ENCODE measurements around the gene LCN12.

LCN12 gene

DNA sequence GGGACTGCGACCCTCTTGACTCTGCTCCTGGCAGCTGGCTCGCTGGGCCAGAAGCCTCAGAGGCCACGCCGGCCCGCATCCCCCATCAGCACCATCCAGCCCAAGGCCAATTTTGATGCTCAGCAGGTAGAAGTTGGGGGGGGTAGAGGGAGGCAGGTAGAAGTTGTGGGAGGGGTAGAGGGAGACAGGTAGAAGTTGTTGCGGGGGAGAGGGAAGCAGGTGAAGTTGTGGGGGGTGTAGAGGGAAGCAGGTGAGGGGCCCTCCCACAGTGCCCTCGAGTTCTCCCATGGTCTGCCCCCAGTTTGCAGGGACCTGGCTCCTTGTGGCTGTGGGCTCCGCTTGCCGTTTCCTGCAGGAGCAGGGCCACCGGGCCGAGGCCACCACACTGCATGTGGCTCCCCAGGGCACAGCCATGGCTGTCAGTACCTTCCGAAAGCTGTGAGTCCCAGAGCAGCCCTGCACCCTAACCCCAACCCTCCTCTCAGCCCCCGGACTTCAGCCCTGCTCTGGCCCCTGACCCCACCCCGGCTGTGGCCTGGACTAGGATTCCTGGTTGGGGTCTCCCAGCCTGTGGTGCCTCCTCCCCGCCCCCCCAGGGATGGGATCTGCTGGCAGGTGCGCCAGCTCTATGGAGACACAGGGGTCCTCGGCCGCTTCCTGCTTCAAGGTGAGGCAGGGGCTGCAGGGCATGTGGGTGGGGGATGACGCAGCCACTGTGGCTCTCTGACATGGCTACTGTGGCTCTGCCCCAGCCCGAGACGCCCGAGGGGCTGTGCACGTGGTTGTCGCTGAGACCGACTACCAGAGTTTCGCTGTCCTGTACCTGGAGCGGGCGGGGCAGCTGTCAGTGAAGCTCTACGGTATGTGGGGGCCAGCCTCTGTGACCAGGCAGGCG lies 6.5 kb upstream of the LCN12 start:
- no peak for DNase-seq

DNA sequence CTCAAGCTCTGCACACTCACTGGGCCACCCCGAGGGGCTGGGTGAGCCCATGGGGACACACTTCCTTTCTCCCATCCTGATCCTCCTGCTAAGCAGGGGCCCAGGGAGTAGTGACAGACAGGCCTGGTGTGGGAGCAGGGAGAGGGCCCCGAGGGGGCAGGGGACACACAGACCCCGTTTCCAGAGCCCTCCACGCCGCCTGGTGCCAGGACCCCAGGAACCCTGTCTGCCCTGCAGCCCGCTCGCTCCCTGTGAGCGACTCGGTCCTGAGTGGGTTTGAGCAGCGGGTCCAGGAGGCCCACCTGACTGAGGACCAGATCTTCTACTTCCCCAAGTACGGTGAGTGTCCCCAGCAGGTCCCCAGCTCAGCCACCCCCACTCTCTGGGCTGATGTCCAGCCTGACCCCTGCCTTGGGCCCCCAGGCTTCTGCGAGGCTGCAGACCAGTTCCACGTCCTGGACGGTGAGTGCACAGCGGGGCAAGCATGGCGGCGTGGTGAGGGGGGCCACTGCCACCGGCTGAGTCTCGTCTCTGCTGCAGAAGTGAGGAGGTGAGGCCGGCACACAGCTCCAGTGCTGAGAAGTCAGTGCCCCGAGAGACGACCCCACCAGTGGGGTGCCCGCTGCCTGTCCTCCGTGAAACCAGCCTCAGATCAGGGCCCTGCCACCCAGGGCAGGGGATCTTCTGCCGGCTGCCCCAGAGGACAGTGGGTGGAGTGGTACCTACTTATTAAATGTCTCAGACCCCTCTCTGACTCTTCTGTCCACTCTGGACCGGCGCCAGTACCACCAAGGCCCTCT lies 5.6 kb upstream of the LCN12 start:
- DNase-seq = no peak

DNA sequence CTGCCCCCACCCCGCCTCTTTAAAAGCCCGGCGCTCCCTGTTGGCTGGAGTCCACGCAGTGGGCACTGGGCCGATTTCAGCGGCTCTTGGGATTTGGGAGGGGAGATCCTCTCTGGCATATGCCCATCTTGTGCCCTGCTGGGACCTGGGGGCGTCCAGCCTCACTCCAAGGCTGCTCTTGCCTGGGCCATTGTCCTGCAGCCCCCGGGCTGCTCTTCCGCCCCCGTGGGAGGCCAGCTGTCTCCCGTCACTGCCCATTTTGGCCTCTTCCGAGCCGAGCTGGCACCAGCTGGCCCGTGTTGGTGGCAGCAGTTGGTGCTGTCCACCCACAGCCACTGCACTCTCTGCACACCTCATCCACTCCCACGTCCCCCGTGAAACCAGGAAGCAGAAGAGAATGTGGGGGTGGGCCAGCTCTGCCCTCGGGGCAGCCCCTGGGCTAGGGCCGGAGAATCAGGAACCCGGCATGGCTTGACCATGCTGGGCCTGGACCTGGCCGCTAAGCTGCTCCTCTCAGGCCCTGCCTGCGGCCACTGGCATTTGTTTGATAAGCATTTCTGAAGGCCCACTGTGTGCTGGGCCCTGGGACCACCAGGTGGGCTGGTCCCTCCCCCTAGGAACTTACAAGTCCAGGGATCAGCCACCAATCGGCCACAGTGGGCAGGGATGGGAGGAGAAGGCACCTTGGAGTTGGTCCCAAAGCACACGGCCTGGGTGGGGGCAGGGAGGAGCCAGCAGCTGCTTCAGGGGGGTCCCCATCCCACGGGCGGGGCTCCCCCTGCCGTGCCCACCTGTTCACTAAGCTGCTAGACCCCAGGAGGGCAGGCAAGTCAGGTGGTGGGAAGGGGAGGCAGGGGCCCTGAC lies 4.8 kb upstream of the LCN12 start:
- no peak for DNase-seq

DNA sequence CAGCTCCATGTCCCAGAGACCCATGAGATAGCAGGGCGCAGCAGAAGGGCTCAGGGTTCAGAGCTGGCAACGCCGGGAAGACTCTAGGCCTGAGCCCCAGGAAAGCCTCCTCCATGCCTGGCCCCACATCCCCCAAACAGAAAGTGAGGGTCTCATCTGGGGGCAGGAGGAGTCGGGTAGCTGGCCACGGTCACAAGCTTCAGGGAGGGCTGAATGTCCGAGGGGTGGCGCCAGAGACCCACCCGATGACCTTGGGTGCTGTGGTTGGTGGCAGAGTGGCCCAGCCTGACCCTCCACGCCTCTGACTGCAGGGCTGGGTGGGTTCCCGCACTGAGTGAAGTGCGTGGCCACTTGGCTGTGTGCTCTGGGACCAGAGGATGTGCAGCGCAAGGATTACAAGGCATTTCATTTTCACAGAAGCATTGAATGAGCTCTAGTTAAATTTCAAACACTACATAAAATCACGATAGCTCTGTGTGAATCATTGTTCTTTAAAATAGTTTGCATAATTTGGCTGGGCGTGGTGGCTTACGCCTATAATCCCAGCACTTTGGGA lies 4.0 kb upstream of the LCN12 start:
- DNase-seq = peak; percentile 34

DNA sequence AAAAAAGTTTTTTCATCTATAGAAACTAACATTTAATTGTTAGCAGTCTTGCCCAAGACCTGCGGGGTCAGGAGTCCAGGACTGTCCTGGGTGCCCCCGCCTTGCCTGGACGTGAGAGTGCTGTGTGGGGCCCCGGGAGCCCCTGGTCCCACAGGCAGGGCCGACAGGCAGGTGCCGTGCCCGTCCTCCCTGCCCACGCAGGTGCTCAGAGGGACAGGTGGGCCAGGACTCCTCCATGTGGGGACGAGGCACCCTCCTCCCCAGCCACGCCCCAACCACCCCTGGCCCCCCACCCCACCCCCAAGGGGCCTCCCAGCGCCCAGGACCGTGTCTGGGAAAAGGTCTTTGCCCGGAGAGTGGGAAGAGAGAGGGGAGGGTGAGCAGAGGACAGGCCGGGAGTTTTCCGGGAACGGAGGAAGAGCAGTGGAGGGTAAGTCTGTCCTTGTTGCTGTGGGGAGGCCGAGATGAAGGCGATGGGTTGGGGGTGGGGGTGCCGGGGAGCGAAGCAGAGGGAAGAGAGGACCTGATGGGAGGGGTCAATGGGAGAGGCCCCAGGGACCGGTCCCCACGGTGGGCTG lies 2.7 kb upstream of the LCN12 start:
- DNase-seq = no peak

DNA sequence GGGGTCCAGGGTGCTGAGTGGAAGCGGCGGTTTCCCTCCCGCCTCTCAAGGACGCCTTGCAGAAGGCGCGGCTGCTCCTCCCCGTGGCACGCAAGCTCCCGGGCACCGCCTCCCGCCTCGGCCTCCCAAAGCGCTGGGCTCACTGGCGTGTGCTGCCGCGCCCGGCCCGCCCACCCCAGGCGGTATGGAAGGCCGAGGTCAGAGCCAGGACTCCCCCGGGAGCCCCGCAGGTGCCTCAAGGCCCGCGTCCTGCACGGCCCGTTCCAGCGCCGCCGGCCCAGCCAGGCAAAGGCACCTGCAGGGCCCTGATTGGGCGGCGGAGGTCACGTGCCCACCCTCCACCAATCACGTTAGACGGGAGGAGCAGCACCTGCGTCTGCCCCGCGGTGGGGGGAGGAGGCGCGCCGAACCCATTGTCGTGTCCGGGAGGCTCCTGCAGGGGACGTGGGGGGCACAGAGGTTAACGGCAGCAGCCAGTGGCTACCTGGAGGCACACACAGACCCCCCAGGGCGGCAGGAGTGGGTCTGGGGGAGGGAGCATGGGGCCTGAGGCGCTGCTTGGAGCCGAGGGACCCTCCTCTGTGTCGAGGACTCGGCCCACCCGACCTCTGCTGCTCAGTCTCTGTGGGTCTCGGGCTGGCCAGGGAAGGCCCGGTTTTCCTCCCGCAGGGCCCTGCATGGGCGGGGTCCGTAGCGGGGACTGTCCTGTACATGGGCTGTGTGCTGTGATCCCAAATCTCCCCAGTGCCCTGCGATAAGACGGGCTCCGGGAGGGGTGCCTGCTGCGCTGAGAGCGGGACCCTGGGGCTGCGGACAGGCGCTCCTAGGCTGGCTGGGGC lies 2.0 kb upstream of the LCN12 start:
- DNase-seq = peak; percentile 98

DNA sequence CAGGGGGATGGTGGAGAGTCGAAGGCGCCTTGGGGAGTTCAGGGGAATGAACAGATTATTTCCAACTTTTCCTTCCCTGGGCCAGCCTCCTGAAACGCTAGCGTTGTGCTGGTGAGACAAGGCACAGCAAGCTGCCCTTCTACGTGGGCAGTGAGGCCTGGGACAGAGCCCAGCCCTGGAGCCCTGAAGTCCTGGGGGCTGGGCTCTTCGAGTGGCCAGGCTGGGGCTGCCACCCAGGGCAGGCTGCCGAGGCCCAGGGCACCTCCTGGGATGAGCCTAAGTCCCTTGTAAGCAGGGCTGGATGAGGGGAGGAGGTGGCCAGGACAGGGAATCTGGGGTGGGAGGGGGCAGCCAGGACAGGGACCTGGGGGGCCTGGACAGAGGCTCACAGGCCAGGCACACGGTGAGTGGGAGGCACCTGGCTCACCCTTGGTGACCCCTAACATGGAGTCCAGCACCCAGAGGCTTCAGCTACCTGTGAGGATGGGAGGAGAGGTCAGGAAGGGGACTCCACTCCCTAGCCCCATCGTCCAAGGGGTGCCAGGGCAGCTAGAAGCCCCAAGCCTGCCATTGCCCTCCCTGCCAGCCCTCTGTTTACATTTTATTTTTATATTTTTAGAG lies 1.3 kb upstream of the LCN12 start:
- no peak for DNase-seq

DNA sequence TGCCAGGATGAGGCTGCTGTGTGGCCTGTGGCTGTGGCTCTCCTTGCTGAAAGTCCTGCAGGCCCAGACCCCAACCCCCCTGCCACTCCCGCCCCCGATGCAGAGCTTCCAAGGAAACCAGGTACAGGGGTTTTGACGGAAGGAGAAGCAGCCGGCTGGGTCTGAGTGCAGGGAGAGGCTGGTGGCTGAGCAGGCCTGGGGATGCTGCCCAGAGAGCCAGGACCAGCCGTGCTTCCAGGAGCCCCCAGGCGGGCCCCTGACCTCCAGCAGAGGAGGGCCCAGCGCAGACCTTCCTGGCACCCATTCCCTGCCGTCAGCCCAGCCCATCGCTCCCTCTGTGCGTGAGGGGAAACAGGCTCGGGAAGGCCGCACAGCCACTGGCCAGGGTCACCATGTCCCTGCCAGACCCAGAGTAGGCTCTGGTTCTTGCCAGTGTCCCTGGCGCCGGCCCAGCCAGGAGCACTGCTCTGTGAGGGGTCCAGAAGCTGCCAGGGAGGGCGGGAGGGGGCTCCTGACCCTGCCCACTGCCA lies 313 bp downstream of the LCN12 start:
- DNase-seq = no peak

DNA sequence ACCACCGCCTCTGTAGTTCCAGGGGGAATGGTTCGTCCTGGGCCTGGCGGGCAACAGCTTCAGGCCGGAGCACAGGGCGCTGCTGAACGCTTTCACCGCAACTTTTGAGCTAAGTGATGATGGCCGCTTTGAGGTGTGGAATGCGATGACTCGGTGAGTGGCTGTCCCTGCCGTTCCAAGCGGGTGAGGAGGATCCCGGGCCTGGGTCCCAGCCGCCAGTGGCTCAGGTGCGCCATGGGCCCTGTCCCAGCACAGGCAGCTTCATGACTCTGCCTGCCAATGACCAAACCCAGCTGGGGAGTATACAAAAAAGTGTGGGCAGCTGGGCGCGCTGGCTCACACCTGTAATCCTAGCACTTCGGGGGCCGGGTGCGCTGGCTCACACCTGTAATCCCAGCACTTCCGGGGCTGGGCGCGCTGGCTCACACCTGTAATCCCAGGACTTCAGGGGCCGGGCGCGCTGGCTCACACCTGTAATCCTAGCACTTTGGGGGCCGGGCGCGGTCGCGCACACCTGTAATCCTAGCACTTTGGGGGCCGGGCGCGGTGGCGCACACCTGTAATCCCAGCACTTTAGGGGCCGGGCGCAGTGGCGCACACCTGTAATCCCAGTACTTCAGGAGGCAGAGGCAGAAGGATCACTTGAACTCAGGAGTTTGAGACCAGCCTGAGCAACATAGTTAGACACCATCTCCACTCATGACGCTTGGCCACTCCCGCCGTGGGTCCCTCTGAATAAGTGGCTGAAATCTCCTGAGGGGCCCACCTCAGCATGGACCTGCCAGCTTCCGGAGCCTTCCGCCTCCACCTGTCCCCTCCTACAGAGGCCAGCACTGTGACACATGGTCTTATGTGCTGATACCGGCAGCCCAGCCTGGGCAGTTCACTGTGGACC lies 1.1 kb downstream of the LCN12 start:
- no peak for DNase-seq

DNA sequence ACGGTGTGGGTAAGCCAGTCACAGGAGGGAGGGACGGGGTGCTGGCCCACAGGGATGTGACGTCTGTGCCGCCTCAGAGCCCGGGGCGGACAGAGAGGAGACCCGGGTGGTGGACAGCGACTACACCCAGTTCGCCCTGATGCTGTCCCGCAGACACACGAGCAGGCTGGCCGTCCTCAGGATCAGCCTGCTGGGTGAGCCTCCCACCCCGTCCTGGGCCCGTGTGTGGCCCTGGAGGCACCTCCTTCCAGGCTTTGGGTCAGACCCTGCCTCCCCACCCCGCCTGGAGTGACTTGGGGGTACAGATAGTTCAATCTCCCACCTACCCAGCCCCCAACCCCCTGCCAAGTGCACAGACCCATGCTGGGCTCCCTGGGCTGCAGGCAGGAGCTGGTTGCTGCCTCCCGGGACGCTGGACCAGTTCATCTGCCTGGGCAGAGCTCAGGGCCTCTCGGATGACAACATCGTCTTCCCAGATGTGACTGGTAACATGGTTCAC lies 1.7 kb downstream of the LCN12 start:
- no peak for DNase-seq

DNA sequence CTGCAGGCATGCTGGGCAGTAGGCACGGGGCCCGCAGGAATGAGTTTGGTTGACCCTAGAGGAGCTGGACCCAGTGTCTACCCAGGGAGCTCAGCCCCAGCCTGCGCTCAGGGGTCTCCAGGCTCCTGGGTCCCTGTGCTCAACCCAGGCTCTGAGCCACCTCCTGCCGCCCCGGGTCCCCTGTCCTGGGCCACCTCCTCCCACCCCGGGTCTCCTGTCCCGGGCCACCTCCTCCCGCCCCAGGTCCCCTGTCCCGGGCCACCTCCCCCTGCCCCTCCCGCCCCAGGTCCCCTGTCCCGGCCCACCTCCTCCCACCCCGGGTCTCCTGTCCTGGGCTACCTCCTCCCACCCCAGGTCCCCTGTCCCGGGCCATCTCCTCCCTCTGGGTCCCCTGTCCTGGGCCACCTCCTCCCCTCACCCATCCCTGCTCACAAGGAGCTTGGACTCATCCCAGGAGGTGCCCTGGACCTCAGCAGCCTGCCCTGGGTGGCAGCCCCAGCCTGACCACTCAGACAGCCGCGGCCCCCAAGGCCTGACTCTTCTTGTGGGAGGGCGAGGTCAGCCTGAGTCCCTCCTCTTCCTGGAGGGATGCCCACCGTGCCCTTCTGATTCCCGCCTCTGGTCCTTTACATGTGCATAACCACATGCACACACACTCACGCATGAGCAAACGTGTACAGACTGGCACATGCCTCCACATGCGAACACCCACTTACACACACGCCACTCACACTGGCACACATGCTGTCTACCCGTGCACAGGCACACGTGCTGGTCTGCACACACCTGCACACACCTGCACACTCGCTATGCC lies 2.4 kb downstream of the LCN12 start:
- DNase-seq = no peak

DNA sequence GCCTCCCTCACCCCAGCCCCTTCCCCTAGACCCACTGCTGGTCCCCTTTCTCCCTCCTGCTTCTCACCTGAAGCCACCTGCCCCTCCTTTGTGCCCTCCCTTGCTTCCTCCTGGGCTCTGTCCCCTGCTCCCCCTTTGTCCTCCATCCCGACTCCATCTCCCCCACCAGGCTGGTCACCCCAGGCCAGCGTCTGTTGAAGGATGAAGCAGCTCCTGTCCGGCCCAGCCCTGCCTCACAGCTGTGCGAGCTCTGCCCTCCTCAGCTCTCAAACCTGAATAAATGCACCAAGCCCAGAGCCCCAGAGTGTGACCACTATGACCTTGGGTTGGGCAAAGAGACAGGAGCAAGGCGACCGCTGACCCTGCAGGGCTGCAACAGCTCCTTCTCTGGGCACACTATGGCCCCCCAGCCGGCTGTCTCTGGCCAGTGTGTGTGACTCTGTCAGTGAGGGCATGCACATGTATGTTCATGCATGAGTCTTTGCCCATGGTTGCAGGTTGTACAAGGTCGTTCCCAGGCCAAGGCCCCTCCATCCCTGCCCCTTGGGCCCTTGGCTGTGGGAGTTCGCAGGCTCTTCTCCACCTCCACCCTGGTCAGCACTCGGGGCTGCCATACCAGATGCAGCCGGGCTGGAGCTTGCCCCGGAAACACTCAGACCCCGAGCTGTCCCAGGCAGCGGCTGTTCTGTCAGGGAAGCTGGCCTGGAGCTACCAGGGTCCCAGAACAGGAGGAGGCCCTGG lies 3.3 kb downstream of the LCN12 start:
- no peak for DNase-seq

DNA sequence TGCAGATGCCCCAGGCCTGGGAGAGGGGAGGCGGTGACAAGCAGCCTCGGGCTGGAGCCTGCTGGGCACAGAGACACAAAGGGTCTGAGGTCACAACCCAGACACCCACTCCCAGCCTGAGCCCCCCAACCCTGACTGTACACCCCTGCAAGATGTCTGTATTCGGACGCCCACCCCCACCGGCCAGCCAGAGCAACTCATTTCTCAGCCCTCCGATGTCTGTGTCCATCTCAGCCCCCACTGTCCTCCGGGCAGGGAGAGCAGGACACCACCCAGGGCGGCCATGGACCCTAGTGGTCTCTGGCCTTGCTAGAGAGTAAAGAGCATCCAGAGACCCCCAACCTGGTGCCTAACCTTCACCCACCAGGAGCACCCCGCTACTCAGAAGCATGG lies 3.9 kb downstream of the LCN12 start:
- no peak for DNase-seq

DNA sequence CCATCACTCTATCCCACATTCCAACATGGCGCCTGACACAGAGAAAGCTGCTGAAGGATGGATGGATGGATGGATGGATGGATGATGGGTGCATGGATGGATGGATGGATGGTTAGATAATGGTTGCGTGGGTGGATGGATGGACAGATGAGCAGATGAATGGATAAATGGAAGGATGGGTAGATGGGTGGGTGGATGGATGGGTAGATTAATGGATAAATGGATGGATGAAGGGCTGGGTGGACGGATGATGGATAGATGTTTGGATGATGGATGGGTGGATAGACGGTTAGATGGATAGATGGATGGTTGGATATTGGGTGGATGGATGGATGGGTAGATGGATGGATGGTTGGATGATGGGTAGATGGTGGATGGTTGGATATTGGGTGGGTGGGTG lies 4.5 kb downstream of the LCN12 start:
- no peak for DNase-seq

DNA sequence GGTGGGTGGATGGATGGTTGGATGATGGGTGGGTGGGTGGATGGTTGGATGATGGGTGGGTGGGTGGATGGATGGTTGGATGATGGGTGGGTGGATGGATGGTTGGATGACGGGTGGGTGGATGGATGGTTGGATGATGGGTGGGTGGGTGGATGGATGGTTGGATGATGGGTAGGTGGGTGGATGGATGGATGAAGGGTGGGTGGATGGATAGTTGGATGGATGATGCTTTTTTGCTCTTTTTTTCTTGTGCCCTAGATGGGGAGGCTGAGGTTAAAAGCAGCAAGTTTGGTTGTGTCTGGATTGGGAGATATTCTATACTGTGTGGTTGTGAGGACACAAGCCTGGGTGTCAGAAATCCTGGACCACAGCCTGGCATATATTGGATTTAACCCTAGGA lies 5.4 kb downstream of the LCN12 start:
- DNase-seq = no peak

DNA sequence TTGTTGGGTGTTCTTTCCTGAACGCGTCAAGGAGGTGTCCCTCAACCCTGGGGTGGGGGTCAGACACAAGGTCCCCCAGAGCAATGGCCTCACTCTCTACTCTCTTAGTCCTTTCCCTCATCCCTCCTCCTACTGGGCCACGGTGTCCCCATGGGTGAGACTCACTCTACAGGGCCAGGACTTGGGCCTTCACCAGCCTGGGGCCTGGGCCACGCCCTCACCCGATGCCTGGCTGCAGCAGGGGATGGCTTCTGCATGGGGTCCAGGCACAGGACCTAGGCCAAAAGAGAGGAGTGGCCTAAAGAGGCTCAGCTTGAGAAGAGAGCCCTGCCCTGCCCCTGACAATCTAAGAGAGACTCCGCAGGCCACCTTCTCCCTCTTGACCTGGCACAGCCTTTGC lies 5.8 kb downstream of the LCN12 start:
- DNase-seq = no peak

DNA sequence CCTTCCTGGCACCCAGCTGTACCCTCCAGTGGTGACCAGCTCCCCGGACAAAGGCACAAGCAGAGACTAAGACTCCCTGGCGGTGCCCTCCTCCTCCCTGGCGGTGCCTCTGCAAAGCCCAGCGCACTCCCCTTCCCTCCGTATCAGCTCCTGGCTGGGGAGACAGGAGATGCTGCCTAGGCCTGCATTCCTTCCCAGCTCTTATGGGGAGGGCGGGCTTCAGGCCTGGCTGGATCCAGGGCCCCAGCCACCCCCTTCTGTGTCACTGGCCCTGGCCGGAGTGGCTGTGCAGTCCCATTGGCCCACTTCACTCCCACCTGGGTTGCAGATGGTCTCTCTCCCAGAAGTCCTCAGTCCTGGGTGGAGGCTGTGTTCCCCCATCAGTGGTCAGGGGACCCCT lies 6.4 kb downstream of the LCN12 start:
- no peak for DNase-seq

Measured in NCI-H69 (cell line).